Measurements from ENCODE around the gene BGLAP.

Gene BGLAP

GRCh38 chr1:156213644-156213966 lies 28.4 kb upstream of the BGLAP start:
- TF ChIP-seq POLR2AphosphoS5 (IDR thresholded peaks at IDR 0.05; ENCODE audit: low read depth, low read length) (no peak), SIN3A (IDR thresholded peaks at IDR 0.05; ENCODE audit: borderline replicate concordance, insufficient read depth, low read length) (no peak), TAF1 (IDR thresholded peaks at IDR 0.05; ENCODE audit: borderline replicate concordance, insufficient read depth, low read length) (no peak), FOXP2 (optimal IDR thresholded peaks at IDR 0.05; ENCODE audit: borderline replicate concordance, extremely low read depth, extremely low read length, insufficient read depth) (no peak), REST (IDR thresholded peaks at IDR 0.05; ENCODE audit: insufficient read depth in 1 of 2, low read depth in 2 of 2, low read length in 2 of 2) (no peak)

- TF ChIP-seq TAF1 (IDR thresholded peaks at IDR 0.05; ENCODE audit: borderline replicate concordance, insufficient read depth, low read length) (no peak), SIN3A (IDR thresholded peaks at IDR 0.05; ENCODE audit: borderline replicate concordance, insufficient read depth, low read length) (no peak)
Observed at GRCh38 chr1:156214024-156214748, 27.8 kb upstream of the BGLAP start.

- TF ChIP-seq SIN3A (IDR thresholded peaks at IDR 0.05; ENCODE audit: borderline replicate concordance, insufficient read depth, low read length) (no peak), POLR2AphosphoS5 (IDR thresholded peaks at IDR 0.05; ENCODE audit: low read depth, low read length) (no peak), TAF1 (IDR thresholded peaks at IDR 0.05; ENCODE audit: borderline replicate concordance, insufficient read depth, low read length) (no peak), REST (IDR thresholded peaks at IDR 0.05; ENCODE audit: insufficient read depth in 1 of 2, low read depth in 2 of 2, low read length in 2 of 2) (no peak), FOXP2 (optimal IDR thresholded peaks at IDR 0.05; ENCODE audit: borderline replicate concordance, extremely low read depth, extremely low read length, insufficient read depth) (no peak)
Observed at GRCh38 chr1:156217871-156218270, 24.1 kb upstream of the BGLAP start.

- TF ChIP-seq POLR2AphosphoS5 (IDR thresholded peaks at IDR 0.05; ENCODE audit: low read depth, low read length): no peak
- no peak for TF ChIP-seq FOXP2 (optimal IDR thresholded peaks at IDR 0.05; ENCODE audit: borderline replicate concordance, extremely low read depth, extremely low read length, insufficient read depth)
- TF ChIP-seq REST (IDR thresholded peaks at IDR 0.05; ENCODE audit: insufficient read depth in 1 of 2, low read depth in 2 of 2, low read length in 2 of 2): no peak
- TF ChIP-seq SIN3A (IDR thresholded peaks at IDR 0.05; ENCODE audit: borderline replicate concordance, insufficient read depth, low read length): no peak
- no peak for TF ChIP-seq TAF1 (IDR thresholded peaks at IDR 0.05; ENCODE audit: borderline replicate concordance, insufficient read depth, low read length)
Observed at GRCh38 chr1:156220226-156220625, 21.8 kb upstream of the BGLAP start.

GRCh38 chr1:156221986-156222692 lies 19.8 kb upstream of the BGLAP start:
- TF ChIP-seq POLR2AphosphoS5 (IDR thresholded peaks at IDR 0.05; ENCODE audit: low read depth, low read length): no peak
- no peak for TF ChIP-seq SIN3A (IDR thresholded peaks at IDR 0.05; ENCODE audit: borderline replicate concordance, insufficient read depth, low read length)
- no peak for TF ChIP-seq REST (IDR thresholded peaks at IDR 0.05; ENCODE audit: insufficient read depth in 1 of 2, low read depth in 2 of 2, low read length in 2 of 2)
- TF ChIP-seq TAF1 (IDR thresholded peaks at IDR 0.05; ENCODE audit: borderline replicate concordance, insufficient read depth, low read length): no peak
- TF ChIP-seq FOXP2 (optimal IDR thresholded peaks at IDR 0.05; ENCODE audit: borderline replicate concordance, extremely low read depth, extremely low read length, insufficient read depth): no peak
